K562 (cell line): ENCODE measurements around the gene SCUBE1. TPM values are rescaled to one million over a fixed set of nuclear protein-coding genes. Genes with fewer than 3 reads are reported as not detected.

Experiments used
- ATAC-seq: fragments of 200-7000 bp; cut with Tn5 transposase; 3 replicates; pipeline ENCODE4 v1.9.1; 2020; ENCODE audit warnings: moderate library complexity
- BruUV-seq: library from RNA; stranded (reverse); fragments of 400-500 nt; replicated peaks from 2 replicates; lab custom pipeline; 2021; lab: Mats Ljungman, UMichigan
- CTCF ChIA-PET: fragments of 300-600 bp; formaldehyde crosslinking; extraction: SDS; loops from one replicate; lab custom pipeline; 2021; ENCODE audit warnings: low intra/inter-chr PET ratio; lab: Yijun Ruan, JAX
- POLR2A ChIA-PET: fragments of 300-600, 350-650 bp; sonication (Branson Sonifier 250); formaldehyde crosslinking; extraction: SDS; loops from one replicate; lab custom pipeline; 2021; ENCODE audit warnings: antibody characterized with exemption, inconsistent platforms; lab: Yijun Ruan, JAX
- DNase-seq, 4 experiments: peaks; one replicate each; pipeline versions ENCODE4 v3.0.0 to v3.0.0-alpha.2; 2011 to 2018; ENCODE audit warnings: low spot score in 3 of 4, mixed read lengths in 3 of 4; ENCODE audit errors: extremely low read depth in 1 of 4
- FAIRE-seq: peaks from 2 replicates; lab custom pipeline; 2011; peaks lifted over from hg19 to GRCh38; lab: Jason Lieb, UNC
- H2AFZ ChIP-seq: 2 replicates; pipeline ENCODE4 v1.6.0; 2011; ENCODE audit warnings: low read depth, low read length, control low read depth, inconsistent platforms
- H3K27ac ChIP-seq: fragments of 200-600 bp; 3 replicates; pipeline ENCODE4 v1.8.0; 2011; ENCODE audit warnings: low read depth, mild to moderate bottlenecking, control low read depth, inconsistent platforms, low read length, moderate library complexity, mixed read lengths; ENCODE audit errors: extremely low read depth
- H3K27me3 ChIP-seq, 2 experiments: fragments of 300-600 bp in 1 of 2; 2 replicates in 1 of 2; 3 replicates in 1 of 2; pipeline versions ENCODE4 v1.6.0 to v1.8.0; 2011; ENCODE audit warnings: inconsistent platforms in 2 of 2, low read length in 2 of 2, mild to moderate bottlenecking in 1 of 2, mixed read lengths in 1 of 2, moderate library complexity in 1 of 2; ENCODE audit not compliant: control insufficient read depth in 2 of 2, insufficient read depth in 2 of 2
- H3K36me3 ChIP-seq: fragments of 300-600 bp; 3 replicates; pipeline ENCODE4 v1.8.0; 2011; ENCODE audit warnings: mild to moderate bottlenecking, low read length, inconsistent platforms; ENCODE audit not compliant: control insufficient read depth, insufficient read depth
- H3K4me1 ChIP-seq, 2 experiments: fragments of 200-600 bp in 1 of 2; replicated peaks in 1 of 2; 2 replicates in 1 of 2; 3 replicates in 1 of 2; pipeline versions ENCODE4 v1.5.1 to v1.8.0; 2011; ENCODE audit warnings: inconsistent platforms in 2 of 2, low read length in 2 of 2, mild to moderate bottlenecking in 1 of 2, mixed read lengths in 1 of 2, moderate library complexity in 1 of 2; ENCODE audit not compliant: control insufficient read depth in 2 of 2, insufficient read depth in 2 of 2
- H3K4me2 ChIP-seq: 2 replicates; pipeline ENCODE4 v1.6.1; 2011; ENCODE audit warnings: low read length, control low read depth, inconsistent platforms, mixed read lengths; ENCODE audit not compliant: insufficient read depth
- H3K4me3 ChIP-seq: fragments of 200-600 bp; sonication (generic), shearing (Covaris generic); 2 replicates; pipeline ENCODE4 v1.5.1; 2016; ENCODE audit warnings: control low read depth, inconsistent platforms
- H3K79me2 ChIP-seq: fragments of 200-600 bp; 3 replicates; pipeline ENCODE4 v1.8.0; 2011; ENCODE audit warnings: low read length, inconsistent platforms; ENCODE audit not compliant: control insufficient read depth, insufficient read depth
- H3K9ac ChIP-seq, 2 experiments: 2 replicates each; pipeline versions ENCODE4 v1.6.0 to v1.6.1; 2011; ENCODE audit warnings: low read depth in 2 of 2, low read length in 2 of 2, control low read depth in 1 of 2, inconsistent platforms in 1 of 2, mild to moderate bottlenecking in 1 of 2, mixed read lengths in 1 of 2; ENCODE audit not compliant: insufficient read depth in 1 of 2
- H3K9me1 ChIP-seq: one replicate; pipeline ENCODE4 v1.6.0; 2011; ENCODE audit warnings: inconsistent platforms, mild to moderate bottlenecking, low read length, moderate library complexity; ENCODE audit not compliant: control insufficient read depth, insufficient read depth
- H3K9me3 ChIP-seq: replicated peaks from 2 replicates; pipeline ENCODE4 v1.5.1; 2011; ENCODE audit warnings: low read depth, low read length, inconsistent platforms; ENCODE audit not compliant: control insufficient read depth, insufficient read depth
- H4K20me1 ChIP-seq: replicated peaks from 2 replicates; pipeline ENCODE4 v1.6.1; 2011; ENCODE audit warnings: low read length, inconsistent platforms, mixed read lengths; ENCODE audit not compliant: control insufficient read depth, insufficient read depth
- CBX2 ChIP-seq: fragments of 200-600 bp; sonication (generic); IDR thresholded peaks from one replicate; pipeline ENCODE4 v1.6.1; 2012; ENCODE audit warnings: mild to moderate bottlenecking, low read length, inconsistent platforms; ENCODE audit not compliant: insufficient read depth, poor library complexity, severe bottlenecking
- CREBBP ChIP-seq: IDR thresholded peaks from one replicate; pipeline ENCODE4 v1.6.1; 2012; ENCODE audit warnings: low read depth, mild to moderate bottlenecking, control low read depth, inconsistent platforms, low read length
- E2F6 ChIP-seq, 2 experiments: IDR thresholded peaks; 2 replicates each; pipeline ENCODE4 v1.6.1; 2011; ENCODE audit warnings: borderline replicate concordance in 1 of 2, control low read depth in 1 of 2, low read depth in 1 of 2, low read length in 1 of 2, mild to moderate bottlenecking in 1 of 2, mixed read lengths in 1 of 2, moderate library complexity in 1 of 2; ENCODE audit not compliant: insufficient read depth in 1 of 2, insufficient read length in 1 of 2, poor library complexity in 1 of 2, severe bottlenecking in 1 of 2; ENCODE audit errors: extremely low read depth in 1 of 2
- EP400 ChIP-seq: fragments of 450-650 bp; IDR thresholded peaks from 2 replicates; pipeline ENCODE4 v1.6.1; 2017; ENCODE audit warnings: antibody characterized with exemption, mild to moderate bottlenecking, moderate library complexity
- FOSL1 ChIP-seq: fragments of 200-800 bp; sonication (Bioruptor generic); conservative IDR thresholded peaks from 2 replicates; pipeline ENCODE4 v1.6.1; 2016; ENCODE audit warnings: missing genetic modification characterization, missing compliant biosample characterization
- KLF6 ChIP-seq: fragments of 250-450 bp; sonication (Bioruptor Pico); IDR thresholded peaks from 2 replicates; pipeline ENCODE4 v1.4.0; 2020; ENCODE audit warnings: mild to moderate bottlenecking, moderate library complexity, borderline replicate concordance
- MIER1 ChIP-seq: fragments of 450-650 bp; IDR thresholded peaks from 2 replicates; pipeline ENCODE4 v1.6.1; 2016; ENCODE audit warnings: antibody characterized with exemption, mild to moderate bottlenecking, low read depth
- PHF8 ChIP-seq: fragments of 200-600 bp; sonication (generic); IDR thresholded peaks from 2 replicates; pipeline ENCODE4 v1.6.1; 2012; ENCODE audit warnings: mixed run types, mild to moderate bottlenecking, inconsistent platforms, low read length, moderate library complexity, borderline replicate concordance
- RBM22 ChIP-seq: fragments of 200-400 bp; formaldehyde crosslinking; IDR thresholded peaks from 2 replicates; pipeline ENCODE4 v1.6.1; 2018; ENCODE audit warnings: low read length, low read depth; ENCODE audit not compliant: poor library complexity, severe bottlenecking
- WGBS: fragments of 100-300 bp; shearing (Covaris generic); methylation state at CpG from one replicate; pipeline ENCODE4 v1.1.6; 2016; ENCODE audit warnings: low coverage, mixed read lengths; ENCODE audit not compliant: insufficient coverage; ENCODE audit errors: missing lambda C conversion rate; 5-methylcytosine and 5-hydroxymethylcytosine counted together
- in situ Hi-C: fragments of 300-500 bp; cut with MboI; formaldehyde crosslinking; loops from 4 replicates; pipeline ENCODE4 v1.15.0; 2018; ENCODE audit warnings: inconsistent platforms, mixed read lengths
- intact Hi-C: fragments of 100-400 bp; cut with micrococcal nuclease; formaldehyde crosslinking; loops from 2 replicates; pipeline ENCODE4 v1.14.2; 2022
- polyA plus RNA-seq, 8 experiments: library from polyadenylated mRNA; depleted of rRNA in 4 of 8; stranded (reverse) in 5 of 8; unstranded in 3 of 8; fragments of >200 nt; fragmentation: Nextera tagmentation in 2 of 8; fragmentation: Illumina TruSeq in 1 of 8; extraction: Ambion mirVana in 2 of 8; extraction: Trizol in 1 of 8; gene quantifications; 2 replicates each; pipeline versions ENCODE4 v1.2.1 to v1.2.3, GENCODE V29; 2011 to 2014; ENCODE audit warnings: inconsistent platforms in 1 of 8, missing spikeins in 1 of 8
- total RNA-seq, 7 experiments: library from RNA; depleted of rRNA in 6 of 7; stranded (reverse); fragments of >200 nt in 6 of 7; fragmentation: Illumina TruSeq in 2 of 7; extraction: Trizol in 2 of 7; gene quantifications; 2 replicates each; pipeline versions ENCODE4 v1.2.1 to v1.2.3, GENCODE V29; 2011 to 2021; ENCODE audit warnings: low replicate concordance in 1 of 7

SCUBE1 gene
- total and polyA plus RNA-seq, 9 of the 15 experiments (the other 6 are each of a cell fraction or from before 2014, with no cell fraction given) = 0.03 to 0.47 (median 0.29) TPM; not detected in 6

GRCh38 chr22:43158778-43159483, 184.2 kb downstream of the SCUBE1 start:
- DNase-seq (no peak), ATAC-seq (no peak), FAIRE-seq (no peak)
- Histone ChIP-seq H3K36me3 (peaks cover 19% of the 10 kb centered on the region; the same call in 1 of the 3 replicates), H3K4me3 (no peak overlapping the region), H3K79me2 (peaks cover 11% of the 10 kb centered on the region), H4K20me1 (0 out of 2 replicates have a peak, but pooled peaks cover 3% of the 10 kb centered on the region), H3K27ac (no peak overlapping the region), H3K9ac (no peak overlapping the region; a peak in 1 of 4 replicates), H3K9me1 (no peaks in the 10 kb centered on the region), H3K4me1 (peaks cover 8 to 44% of the 10 kb centered on the region in 2 experiments)
- intact Hi-C loops = no loop called here
- BruUV-seq = no TSS peak
- 80% methylated on average over 17 of the region's 24 CpGs for WGBS
- TF ChIP-seq KLF6 (CRISPR knock-in tag) = no peak
- no peak for TF ChIP-seq FOSL1 (tag)
- no peak for TF ChIP-seq CREBBP
- TF ChIP-seq E2F6 (IDR thresholded peaks at IDR 0.05; ENCODE audit: borderline replicate concordance in 1 of 2, extremely low read depth in 1 of 2, insufficient read depth in 1 of 2, insufficient read length in 1 of 2, low read depth in 1 of 2, low read length in 1 of 2, poor library complexity in 1 of 2, severe bottlenecking in 1 of 2) = no peak
- TF ChIP-seq MIER1 = no peak
- TF ChIP-seq RBM22 = no peak
- no peak for TF ChIP-seq EP400
- no peak for TF ChIP-seq PHF8
- TF ChIP-seq CBX2 = no peak
- TF ChIP-seq, all 486 proteins: peak for 0
- H3K27me3 ChIP-seq = no peaks in the 10 kb centered on the region
- in situ Hi-C loops = no loop called here
- CTCF ChIA-PET = no interaction called here
- POLR2A ChIA-PET = interaction anchor here (0.7 kb wide), 1 partner anchor 223 kb away, joined by 3 read pairs; no protein-coding TSS in a partner anchor
- no peaks in the 10 kb centered on the region for H3K9me3 ChIP-seq
- H2AFZ ChIP-seq = no peak overlapping the region
- H3K4me2 ChIP-seq = no peak overlapping the region
